Measurements from ENCODE around the gene SPTBN1.

The SPTBN1 gene

GRCh38 chr2:54591551-54591950, 135.4 kb downstream of the SPTBN1 start:
- peak; percentile 58 for DNase-seq (ENCODE audit: low spot score)

GRCh38 chr2:54593249-54593648, 137.1 kb downstream of the SPTBN1 start:
- no peak for DNase-seq (ENCODE audit: low spot score)

- no peak for DNase-seq (ENCODE audit: low spot score)
Measured at GRCh38 chr2:54594048-54594447, 137.9 kb downstream of the SPTBN1 start.

DNA sequence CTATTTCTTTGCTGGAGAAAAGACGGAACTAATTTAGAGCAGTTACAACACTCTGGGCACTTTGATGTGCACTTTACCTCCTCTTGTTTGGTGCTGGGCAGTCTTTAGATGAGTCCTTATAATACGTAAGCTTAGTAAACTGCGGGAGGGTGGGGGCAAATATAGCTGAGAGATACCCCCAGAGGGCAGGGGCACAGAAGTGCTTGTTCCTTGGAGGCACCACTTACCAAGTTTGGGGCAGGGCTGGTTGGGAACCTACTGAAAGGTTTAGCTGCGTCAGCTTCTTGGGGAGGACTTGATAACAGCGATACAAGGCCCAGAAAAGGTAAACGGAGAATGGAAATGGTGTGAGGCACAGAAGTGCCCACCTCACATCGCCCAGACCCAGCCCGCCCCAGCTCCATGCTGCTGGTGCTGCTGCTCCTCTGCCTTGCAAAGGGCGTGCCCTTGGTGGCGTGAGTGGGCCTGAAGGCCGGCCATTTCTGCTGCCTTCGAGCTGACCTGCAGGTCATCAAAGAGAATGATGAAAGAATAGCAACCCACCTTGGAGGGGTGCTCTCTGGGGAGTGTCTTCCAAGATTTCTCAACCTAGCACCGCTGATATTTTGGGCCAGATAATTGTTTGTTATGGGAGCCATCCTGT, 139.2 kb downstream of the SPTBN1 start:
- no peak for DNase-seq (ENCODE audit: low spot score)

DNA sequence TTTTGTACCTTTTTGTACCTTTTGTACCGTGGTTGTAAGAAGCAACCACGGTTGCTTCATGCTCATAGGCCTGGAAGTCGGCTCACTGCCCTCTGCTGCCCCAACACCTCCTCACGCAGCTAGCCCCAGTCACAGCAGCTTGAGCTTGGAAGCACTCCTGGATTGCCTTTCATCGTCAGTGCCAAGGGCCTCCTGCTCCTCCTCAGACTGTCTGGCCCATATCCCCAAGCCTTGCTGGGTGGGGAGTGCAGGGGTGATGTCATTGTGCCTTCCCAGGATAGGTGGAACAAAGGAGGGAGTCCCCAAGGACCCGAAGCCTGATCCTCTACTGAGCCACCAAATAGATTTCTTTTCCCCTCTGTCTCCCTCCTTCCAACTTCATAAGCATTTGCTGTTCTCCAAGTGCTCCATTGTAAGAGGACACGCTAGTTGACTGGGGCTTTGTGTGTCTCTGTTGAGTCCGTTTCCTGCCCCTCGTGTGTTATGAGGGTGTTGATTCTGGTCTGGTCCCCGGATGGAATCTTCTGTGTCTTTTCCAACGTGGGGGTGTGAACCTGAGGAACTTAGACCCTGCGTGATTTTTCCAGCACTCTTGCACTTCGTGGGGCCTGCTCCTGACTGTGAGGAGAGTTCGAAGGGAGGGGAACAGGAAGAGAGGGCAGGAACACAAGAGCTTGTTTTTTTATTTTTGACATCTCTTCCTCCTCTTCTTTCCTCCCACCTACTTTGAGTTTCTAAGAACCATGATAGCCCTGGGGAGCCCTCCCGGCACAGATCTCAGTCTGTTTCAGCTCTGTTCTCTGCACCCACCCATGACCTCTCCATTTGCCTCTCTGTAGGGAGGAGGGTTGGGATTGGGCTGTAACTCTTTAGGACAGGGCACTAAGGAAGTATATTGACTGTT, 140.1 kb downstream of the SPTBN1 start:
- no peak for DNase-seq (ENCODE audit: low spot score)

DNA sequence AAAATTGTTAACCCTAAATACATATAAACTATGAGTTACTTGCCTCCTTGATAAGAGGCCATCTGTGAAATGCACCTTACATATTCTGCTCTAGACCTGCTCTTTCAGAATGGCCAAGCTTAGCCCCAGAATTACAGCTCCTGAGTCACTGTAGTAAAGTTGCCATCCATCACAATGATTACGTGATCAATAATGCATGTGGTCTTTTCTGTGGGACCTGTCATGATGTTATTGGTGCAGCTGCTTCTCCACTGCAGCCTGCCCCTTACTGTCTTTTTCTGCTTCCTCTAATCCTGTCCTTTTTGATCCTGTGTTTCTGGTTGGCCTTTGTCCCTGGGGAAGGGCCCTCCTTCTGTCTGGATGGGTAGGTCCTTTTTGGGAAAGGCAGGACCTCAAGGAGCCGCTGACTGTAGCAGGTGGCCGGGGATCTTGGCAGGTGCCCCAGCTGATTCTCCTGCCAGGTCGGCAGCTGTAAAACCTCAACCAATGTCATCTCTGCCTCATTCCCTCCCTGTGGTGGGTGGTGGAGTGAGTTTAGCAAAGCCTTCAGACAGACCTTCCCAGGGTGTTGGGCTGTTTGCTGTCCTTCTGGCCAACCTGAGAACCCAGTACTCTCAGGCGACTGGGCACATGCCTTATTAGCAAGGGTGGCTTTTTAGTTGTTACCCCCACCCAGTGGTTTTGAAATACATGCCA, 141.2 kb downstream of the SPTBN1 start:
- DNase-seq (ENCODE audit: low spot score), result peak; percentile 89

DNA sequence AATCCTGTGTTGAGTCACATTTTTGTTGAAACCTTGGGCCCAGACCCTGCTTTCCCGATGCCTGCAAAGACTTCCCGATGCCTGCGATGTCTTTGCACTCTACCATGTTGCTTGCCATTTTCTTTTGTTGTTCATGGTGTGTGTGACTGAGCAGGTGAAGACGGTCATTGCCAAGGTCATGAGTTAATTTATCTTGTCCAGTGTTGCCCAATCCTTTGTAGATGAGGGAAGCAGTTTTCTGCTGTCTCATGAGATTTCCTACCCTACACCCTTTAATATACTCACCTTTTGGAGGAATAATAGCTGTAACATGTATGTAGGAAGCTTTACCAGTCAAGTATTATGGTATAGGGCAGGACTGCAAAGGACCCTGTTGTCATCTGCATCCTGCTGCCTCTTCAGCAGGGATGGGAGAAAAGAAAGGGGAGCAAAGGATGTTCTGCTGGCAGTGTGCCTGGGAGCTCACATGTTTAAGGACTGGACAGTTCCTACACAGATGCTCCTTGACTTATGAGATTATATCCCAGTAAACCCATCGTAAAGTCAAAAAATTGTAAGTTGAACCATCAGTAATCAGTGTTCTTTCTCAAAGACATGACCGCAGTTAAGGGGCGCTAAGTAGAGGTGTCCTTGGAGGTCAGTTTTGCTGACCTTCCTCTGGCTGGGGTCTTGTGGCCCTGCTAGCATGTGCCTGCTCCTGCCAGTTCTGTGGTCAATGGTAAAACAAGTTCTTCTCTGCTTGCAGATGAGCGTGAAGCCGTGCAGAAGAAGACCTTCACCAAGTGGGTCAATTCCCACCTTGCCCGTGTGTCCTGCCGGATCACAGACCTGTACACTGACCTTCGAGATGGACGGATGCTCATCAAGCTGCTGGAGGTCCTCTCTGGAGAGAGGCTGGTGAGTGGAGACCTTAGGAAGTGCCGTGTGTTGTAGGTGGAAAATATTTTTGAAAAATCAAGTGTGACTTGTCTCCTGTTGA, 142.5 kb downstream of the SPTBN1 start:
- DNase-seq (ENCODE audit: low spot score), result no peak

DNA sequence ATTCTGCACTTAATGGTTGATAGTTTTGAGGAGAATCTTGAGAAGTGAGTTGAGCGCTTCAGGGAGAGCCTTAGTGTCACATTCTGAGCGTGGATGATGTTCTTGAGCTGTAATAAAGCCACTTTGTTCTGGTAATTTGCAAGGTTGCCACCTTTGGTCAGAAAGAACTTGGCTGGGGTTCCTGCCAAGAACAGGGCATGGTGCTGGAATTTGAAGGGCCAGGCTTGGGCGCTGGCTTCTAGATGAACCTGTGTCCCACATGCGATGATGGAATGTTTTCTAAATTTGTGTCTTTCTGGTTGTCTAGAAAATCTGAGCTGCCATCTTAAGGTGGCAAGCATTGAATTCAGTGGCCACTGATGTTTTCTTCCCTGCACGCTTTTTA, 143.2 kb downstream of the SPTBN1 start:
- no peak for DNase-seq (ENCODE audit: low spot score)

DNA sequence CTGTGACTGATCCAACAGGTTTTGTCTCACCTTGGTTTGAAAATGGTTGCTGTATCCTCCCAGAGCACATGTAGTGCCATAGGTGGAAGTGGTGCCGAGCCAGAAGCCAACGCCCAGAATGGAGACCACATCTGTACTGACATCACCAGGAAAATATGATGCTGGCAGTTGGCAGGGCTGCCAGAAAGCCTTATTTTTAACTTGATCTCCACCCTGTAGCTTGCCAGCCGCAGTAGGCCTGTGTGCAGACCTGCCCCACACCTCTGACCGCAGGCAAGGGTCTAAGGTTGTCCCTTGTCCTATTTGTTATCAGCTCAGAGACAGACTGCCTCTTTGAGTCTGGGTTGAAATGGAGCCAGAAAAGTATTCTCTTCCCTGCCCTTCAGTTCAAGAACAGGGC, 143.8 kb downstream of the SPTBN1 start:
- DNase-seq (ENCODE audit: low spot score), result no peak

GRCh38 chr2:54601339-54601738, 145.2 kb downstream of the SPTBN1 start:
- DNase-seq (ENCODE audit: low spot score), result no peak

- DNase-seq (ENCODE audit: low spot score), result no peak
Measured at GRCh38 chr2:54602736-54603322, 146.7 kb downstream of the SPTBN1 start.

GRCh38 chr2:54603357-54603756, 147.2 kb downstream of the SPTBN1 start:
- no peak for DNase-seq (ENCODE audit: low spot score)

DNA sequence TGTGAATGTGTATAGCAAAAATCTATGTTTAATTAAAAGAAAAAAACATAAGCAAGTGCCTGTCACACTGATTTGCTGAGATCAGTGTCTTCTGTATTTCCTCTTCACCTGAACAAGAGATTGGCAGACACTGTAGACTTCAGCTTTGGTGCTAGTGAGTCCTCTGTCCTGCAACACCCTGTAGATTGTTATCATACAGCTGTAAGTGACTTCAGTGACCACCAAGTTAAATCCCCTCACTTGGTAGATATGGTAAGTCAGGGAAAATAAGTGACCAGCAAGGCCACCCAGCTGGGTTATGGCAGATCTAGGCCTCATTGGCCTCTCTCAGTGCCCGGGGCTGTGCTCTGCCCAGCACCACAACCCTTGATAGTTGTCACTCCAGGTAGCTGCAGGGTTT, 147.7 kb downstream of the SPTBN1 start:
- DNase-seq (ENCODE audit: low spot score), result no peak

DNA sequence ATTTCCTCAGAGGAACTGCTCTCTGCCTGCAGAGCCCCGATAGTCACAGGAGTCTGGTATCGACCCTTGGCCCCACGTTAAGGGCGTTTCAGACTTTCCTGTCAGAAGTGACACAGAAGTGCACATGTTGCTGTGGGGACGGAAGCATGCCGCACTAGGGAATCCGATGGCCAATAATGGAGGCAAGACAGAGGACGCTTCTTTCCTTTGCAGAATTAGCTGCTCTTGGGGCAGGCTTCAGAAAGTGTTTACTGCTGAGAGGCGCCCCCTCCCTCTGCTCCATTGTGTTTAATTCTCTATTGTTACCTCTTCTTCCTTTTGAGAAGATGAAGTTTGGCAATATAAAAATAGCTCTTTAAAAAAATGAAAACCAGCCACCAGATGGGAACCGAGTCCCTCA, 148.7 kb downstream of the SPTBN1 start:
- DNase-seq (ENCODE audit: low spot score), result no peak

- DNase-seq (ENCODE audit: low spot score), result no peak
Measured at GRCh38 chr2:54605836-54606235, 149.7 kb downstream of the SPTBN1 start.

DNA sequence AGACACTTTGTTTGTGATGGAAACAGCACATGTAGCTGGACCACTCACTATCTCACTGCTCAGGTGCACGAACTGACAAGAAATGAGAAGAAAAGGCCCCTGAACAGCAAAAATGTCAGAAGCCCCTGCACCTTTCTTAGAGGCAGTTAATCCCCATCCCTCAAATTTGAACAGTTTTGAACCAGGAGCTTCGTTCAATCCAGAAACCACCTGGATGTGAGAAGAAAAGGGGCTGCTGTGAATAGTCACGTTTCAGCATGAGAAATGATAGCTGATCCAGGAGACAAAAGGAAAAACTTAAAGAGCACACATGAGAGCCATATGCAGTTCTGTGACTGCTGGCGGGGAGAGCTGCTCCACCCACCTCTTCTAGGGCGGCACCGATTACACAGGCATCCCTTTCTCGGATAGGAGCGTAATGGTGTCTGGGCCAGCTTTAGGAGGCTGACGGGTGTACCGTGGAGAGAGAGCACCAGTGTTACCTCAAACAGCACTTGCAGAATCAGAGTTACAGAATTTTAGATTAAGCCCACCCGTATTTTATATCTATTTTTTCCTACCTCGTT, 150.3 kb downstream of the SPTBN1 start:
- DNase-seq (ENCODE audit: low spot score), result peak; percentile 58

DNA sequence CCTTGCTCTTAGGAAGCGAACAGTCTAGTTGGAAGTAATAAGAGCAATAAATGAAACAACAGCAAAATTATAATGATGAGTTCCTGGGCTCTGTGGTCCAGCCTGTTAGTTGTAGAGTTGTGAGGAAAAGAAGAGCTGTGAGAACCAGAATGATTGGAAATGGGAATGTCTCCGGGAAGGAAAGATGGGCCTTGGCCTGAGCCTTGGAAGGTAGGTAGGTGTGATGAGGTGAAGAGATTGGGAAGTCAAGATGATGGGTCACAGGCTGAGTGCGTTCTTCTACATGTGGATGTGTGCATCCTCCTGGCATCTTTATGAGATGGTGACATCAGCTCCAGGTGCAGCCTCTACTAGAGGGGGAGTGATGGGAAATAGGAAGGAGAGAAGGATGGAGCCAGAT, 152.1 kb downstream of the SPTBN1 start:
- DNase-seq (ENCODE audit: low spot score), result no peak

- no peak for DNase-seq (ENCODE audit: low spot score)
Measured at GRCh38 chr2:54609241-54609640, 153.1 kb downstream of the SPTBN1 start.

DNA sequence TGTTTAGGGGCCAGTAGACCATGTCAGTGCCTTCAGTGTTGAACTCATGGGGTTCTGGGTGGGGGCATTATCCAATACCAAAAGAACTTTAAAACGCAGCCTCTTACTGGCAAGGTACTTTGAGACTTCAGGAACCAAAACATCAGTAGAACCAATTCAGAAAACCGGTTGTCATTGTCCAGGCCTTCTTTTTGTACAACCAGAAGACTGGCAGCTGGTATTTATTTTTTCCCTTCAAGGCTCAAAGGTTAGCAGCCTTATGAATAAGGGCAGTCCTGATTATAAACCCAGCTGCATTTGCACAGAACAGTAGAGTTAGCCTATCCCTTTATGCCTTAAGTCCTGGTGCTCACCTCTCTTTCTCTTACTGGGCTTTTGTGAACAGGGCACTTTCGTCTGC, 153.5 kb downstream of the SPTBN1 start:
- no peak for DNase-seq (ENCODE audit: low spot score)

DNA sequence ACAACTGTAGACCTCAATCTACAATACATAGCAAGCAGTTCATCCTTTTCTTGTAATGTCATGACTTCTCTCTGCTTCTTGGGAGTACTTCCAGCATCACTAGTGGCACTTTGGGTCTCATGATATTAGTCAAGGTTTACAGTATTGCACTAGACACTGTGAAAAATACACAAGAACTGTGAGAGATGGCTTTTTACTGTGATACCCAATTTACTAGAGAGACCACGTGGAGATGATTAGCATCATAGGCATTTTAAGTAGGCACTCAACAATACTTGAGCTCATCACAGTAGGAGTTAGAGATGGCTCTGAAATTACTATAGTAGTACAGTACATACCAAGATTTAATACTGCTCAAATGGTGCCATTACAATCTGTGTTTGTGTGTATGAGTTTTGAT, 154.6 kb downstream of the SPTBN1 start:
- DNase-seq (ENCODE audit: low spot score), result no peak

Measured in cerebellar cortex (tissue), 1 donor.